Left lobe of liver (tissue), 2 donors: Measurements from ENCODE around the gene FOXRED1. TPM values are rescaled to one million over a fixed set of nuclear protein-coding genes. Genes with fewer than 3 reads are reported as not detected.

ENCODE experiments used
- ATAC-seq: fragments of 200-7000 bp; cut with Tn5 transposase; one replicate; pipeline ENCODE4 v1.9.1; 2020; ENCODE audit warnings: mild to moderate bottlenecking, moderate library complexity
- DNase-seq: peaks from one replicate; pipeline ENCODE4 v3.0.0-alpha.2; 2020; ENCODE audit warnings: low spot score
- total RNA-seq: library from RNA; stranded (reverse); gene quantifications from one replicate; pipeline ENCODE4 v1.2.1, GENCODE V29; 2021
- donor health status: DM: no; HTN: no; CAD: no; lungs with moderate emphysema.
- donor health status: DM: no; HTN: yes; CAD: no.

Gene FOXRED1
- total RNA-seq, 1 donor from 2014 or later = 46.0 TPM

DNA sequence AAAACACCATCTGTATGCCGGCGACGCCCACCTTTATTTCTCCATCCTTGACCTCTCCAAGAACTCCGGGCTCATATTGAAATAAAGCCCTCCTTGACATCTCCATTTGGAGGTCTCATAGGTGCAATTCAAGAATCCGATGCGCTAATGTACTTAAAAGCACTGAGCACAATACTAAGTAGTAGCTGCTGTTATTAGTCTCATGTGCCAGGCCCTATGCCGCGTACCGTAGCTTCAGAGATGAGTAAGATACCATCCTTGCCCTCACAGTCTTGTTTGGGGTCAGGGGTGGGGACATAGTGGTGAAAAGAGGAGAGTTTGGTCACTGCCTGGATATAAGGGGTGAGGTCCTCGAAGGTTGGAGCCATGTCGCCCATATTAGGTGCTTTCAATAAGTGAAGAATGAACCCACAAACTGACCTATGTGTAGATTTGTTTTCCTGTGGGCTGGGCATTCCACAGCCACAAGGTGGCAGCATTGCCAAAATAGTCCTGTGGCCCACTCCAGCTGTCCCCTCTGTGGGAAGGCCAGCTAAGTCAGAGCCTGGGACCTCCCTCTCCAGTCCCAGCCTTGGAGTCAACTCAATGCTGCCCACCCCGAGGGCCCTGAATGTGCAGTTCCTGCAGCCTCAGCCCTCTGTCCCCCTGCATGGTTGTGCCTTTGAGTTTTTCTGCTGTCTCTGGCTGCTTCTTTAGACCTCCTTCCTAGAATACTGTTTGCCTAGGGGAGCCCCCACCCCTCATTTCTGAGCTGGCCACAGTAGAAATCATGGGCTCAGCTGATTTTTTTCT is 41.4 kb downstream of the FOXRED1 start:
- ATAC-seq (peak; percentile 98), DNase-seq (peak; percentile 74)

DNA sequence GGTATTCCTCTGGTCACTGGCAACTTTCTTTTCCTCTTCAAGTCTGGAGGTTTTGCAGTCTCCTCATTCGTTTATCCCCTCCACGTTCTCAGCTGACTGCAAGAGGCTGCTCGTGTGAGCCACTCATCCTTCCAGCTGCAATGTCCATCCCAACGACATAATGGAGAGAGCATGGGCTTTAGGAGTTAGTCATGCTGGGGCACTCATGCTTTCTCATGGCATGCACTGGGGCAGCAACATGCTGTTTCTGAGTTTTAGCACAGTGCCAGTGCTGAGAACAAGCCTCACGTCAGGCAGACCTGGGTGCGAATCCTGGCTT is 42.0 kb downstream of the FOXRED1 start:
- ATAC-seq (no peak), DNase-seq (no peak)

DNA sequence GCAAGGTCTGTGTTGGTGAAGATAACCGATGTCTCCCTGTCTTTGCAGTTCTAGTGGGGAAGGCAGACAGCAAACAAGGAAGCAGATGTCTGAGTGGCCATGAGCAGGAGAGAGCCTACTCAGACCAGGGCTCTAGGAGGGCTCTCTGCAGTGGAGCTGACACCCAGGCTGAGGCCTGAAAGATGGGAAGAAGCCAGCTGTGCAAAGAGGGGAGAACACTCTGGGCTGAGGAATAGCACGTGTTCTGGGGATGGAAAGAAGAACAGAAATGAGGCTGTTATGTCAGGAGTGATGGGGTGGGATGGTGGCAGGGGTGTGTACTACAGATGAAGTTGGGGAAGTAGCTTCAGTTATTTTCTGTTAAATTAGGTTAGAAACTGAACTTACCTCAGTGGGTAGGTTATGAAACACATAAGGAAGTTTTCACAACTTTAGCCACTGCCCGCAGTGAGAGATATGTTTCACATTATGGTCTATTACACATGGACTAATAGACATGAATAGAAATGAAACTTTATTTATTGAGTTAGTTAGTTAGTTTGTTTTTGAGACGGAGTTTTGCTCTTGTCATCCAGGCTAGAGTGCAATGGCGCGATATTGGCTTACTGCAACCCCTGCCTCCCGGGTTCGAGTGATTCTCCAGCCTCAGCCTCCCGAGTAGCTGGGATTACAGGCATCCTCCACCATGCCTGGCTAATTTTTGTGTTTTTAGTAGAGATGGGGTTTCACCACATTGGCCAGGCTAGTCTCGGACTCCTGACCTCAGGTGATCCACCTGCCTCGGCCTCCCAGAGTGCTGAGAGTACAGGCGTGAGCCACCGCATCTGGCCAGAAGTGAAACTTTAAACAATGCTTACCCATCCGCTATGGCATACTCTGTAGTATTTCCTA is 42.7 kb downstream of the FOXRED1 start:
- DNase-seq (no peak), ATAC-seq (no peak)

DNA sequence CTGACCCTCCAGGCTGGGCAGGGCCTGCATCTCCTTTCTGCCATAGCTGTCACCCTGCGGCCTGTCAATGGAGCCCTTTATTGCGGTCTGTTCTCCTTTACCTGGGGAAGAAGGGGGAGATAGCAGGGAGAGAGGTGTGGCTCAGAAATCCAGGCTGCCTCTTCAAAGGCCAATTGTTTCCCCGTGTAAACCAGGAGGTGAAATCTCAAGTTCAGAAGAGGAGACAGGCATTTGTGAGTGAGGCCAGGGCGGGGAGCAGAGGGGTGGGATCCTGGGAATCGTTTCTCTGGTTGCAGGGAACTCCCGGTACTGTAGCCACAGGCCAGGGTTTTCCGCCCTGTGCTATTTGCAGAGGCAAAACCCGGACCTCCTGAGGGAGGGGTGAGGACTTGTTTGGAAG is 44.0 kb downstream of the FOXRED1 start:
- ATAC-seq = no peak
- DNase-seq = no peak

DNA sequence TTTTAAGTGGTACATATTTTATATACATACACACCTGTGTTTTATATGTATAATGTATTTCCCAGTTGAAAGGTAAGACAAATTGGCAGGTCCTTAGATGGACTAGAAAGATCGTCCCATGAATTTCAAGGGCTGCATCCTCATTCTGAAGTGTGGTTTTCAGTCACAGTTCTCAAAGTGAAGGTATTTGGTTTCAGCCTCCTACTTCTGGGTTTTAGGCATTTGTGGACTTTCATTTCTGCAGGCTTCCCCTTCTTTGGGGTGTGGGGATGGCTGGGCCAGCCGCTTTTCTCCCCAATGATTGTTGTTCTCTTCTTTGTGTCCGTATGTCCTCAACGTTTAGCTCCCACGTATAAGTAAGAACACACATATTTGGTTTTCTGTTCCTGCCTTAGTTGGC is 44.9 kb downstream of the FOXRED1 start:
- DNase-seq = no peak

DNA sequence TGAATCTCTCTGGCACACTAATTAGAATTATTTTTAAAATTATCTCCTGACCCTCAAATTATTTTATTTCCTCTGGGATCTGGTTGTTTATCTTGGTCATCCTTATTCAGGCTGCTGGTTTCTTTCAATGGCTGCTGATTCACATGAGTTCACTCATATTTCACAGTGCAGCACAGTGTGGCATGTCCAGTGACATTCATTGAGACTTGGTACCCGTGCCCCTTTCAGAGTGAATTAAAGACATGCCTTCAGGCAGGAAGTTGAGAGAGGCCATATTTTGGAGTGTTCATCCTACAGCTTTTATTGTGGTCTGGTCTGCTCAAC is 48.4 kb downstream of the FOXRED1 start:
- DNase-seq (no peak), ATAC-seq (no peak)

More for the DNA sequence above, 44.9 kb downstream of the FOXRED1 start:
- no peak for ATAC-seq

DNA sequence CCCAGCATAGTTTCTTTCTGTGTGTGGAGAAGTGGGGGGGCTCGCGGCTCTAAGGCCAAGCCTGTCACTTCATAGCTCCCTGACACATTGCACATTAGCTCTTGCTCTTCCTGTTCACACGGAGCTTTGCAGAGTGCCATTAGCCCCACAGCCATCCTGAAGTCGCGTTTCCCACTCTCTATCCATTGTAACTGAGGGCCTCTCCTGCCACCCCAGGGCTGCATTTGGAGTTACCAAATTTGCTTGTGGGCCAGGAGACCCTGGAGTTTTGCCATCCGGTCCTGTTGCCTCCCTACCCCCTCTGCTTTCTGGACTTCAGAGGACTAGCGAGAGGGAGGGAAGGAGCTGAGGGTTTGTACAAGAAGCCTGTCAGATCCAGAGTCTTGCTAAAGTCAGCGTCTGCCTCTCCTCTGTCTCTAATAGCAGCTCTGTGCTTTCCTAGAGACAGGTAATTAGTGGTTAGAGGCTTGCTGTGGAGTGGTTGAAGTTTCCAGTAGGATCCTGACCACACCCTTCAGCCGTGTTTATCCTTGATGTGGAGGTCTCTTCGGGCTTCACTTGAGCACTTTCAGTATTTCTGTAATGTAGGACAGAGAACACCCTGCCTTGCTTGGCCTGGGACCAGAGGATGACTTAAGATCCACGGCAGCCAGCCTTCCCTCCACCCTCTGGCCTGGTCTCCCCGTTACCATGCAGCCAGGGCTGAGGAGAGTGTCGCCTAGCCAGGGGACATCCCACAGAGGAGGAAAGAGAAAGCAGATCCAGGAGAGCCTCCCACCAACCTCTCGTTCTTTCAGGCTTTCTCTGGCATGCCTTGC is 49.0 kb downstream of the FOXRED1 start:
- ATAC-seq (peak; percentile 66), DNase-seq (no peak)

DNA sequence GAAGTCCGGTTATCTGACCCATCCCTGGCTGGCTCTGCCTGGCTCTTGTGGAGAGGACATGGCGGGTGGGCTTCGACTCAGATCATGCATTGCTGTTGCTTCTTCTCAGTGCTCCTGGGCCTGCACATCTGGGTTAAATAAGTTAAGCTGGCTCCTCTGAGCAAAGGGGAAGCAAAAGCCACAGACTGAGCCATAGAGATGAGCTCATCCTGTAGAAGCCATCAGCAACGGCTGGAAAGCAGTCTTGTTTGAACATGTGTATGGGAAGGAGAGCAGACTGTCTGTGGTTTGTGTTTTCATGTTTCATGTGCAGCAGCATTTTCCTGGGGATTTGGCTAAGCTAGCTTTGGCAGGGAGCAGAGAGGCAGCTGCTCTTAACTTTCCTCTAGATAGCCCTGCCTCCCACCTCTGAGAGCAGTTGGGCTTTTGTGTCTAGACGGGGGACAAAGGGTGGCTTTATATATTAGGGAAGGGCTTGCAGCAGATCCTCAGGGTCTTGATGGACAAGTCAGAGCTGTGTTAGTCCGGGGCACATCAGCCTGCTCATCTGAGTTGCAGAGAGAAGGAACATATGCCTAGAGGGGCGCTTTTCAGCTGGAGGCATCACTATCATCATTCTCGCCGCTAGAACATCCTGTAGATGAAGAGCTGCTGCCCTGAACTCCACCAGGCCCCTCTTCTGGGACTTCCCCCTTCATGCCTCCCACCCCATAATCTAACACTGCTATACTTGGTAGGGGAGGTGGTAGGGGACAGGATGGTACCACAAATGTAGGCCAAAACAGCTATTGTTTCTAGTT is 49.8 kb downstream of the FOXRED1 start:
- ATAC-seq (peak; percentile 20), DNase-seq (no peak)

DNA sequence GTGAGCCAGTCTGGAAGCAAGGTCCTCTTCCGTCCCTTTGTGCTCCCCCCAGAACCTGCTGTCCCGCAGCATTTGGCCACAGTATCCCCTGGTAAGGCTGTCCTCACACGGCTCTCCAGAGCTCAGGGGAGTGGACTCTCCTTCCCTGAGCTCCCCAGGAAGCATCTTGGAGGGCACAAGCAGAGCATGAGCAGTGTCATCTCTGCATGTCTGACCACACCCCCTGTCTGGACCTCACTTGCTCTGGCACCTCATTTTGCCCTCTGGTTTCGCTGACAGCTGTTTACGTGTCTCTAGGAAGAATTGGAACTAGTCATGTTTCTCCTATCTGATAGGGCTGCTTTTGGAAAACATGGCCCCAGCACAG is 50.4 kb downstream of the FOXRED1 start:
- ATAC-seq = no peak
- no peak for DNase-seq

DNA sequence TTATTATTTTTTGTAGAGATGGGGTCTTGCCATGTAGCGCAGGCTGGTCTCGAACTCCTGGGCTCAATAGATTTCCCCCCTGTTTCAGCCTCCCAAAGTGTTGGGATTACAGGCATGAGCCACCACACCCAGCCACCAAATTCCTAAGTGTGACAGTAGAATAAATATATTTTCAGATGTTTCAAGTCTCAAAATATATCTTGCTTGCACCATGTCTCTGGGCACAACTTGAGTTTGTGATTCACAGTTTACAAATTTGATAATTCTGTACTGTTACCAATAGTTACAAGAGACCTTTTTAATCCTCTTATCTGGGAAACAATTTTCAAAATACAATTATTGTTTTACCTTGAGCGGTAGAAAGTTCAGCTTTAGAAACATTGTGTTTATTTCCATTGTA is 54.0 kb downstream of the FOXRED1 start:
- no peak for DNase-seq
- ATAC-seq = no peak

DNA sequence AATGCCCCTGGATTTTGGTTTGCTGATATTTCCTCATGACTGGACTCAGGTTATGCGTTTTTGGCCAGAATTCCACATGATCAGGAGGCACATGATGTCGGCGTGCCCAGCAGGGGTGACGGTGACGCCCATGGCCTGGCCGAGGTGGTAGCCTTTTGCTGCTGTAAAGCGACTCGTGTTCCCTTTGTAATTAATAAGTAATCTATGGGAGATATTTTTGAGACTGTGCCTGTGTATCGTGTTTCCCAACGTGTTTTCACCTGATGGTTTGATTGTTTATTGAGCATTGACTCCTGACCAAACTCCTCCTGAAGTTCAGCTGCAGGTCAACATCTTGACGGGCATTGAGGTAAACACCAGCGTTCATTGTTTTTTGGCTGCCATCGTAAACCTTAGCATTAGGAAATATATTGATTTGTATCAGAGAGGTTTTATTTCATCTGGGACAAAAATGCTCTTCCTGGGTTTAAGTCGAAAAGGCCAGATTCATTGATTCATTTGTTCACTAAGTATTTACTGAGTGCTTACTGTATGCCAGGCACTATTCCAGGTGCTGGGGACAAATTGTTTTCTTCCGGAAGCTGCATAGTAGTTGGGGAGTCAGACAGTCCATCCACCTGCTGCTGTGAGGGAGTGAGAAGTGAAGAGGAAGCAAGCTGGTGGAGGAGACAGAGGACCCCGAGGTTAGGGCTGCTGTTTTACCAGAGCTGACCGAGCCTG is 58.5 kb downstream of the FOXRED1 start:
- ATAC-seq (peak; percentile 66), DNase-seq (peak; percentile 92)

Other genes with a start within 250 kb of the FOXRED1 start
- gene CDON, start 206.3 kb upstream of the FOXRED1 start, total RNA-seq = 5.3 TPM
- gene RPUSD4, start 57.5 kb upstream of the FOXRED1 start, total RNA-seq = 17.0 TPM
- 4.8 TPM for gene FAM118B, start 57.4 kb upstream of the FOXRED1 start, total RNA-seq
- 149 TPM for gene SRPRA, start 259 bp upstream of the FOXRED1 start, total RNA-seq
- gene TIRAP, start 13.9 kb downstream of the FOXRED1 start, total RNA-seq = 11.4 TPM
- 14.5 TPM for gene DCPS, start 34.9 kb downstream of the FOXRED1 start, total RNA-seq
- gene ST3GAL4, start 86.5 kb downstream of the FOXRED1 start, total RNA-seq = 7.3 TPM